GM10847 (cell line): ENCODE measurements around the gene CA10.

Experiments used
- POLR2A ChIP-seq: IDR thresholded peaks from 2 replicates; pipeline ENCODE4 v1.6.1; 2011; ENCODE audit not compliant: insufficient read length; ENCODE audit errors: extremely low read depth

Gene CA10

DNA sequence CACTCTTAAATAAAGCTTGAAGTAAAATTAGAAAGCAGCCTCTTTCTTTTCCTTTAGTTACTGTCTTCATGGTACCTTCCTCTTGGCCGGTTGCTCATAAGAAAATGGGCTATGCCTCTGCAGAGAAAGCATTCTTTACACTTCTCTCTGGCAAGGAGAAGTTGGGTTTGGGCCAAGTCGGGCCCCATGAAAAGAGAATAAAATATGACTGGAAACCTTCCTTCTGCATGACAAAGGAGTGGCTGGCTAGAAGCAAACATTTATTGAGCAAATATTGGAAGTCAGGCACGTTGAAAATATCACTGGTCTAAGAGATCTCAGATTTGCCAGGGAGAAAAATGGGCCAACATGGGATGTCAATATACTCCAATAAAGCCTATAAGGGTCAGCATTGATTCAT is 126.1 kb downstream of the CA10 start:
- no peak for TF ChIP-seq POLR2A

DNA sequence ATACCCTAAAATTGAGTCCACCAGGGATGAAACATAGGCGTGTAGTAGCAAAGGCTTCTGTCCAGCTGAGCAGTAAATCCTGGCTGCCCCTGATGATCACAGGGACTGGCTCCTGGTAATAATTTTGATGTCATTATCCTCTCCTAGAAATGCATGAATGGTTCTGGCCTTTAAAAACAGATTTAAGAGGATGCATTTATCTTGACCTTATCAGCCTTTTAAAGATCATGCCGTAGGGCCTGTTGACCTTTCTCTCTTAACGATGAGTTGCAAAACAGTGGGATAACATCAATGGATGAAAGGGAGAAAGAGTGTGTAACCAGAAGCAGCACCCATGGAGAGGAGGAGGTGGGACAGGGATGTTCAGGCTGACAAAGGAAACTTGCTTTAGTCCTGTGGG is 128.5 kb downstream of the CA10 start:
- TF ChIP-seq POLR2A: no peak

DNA sequence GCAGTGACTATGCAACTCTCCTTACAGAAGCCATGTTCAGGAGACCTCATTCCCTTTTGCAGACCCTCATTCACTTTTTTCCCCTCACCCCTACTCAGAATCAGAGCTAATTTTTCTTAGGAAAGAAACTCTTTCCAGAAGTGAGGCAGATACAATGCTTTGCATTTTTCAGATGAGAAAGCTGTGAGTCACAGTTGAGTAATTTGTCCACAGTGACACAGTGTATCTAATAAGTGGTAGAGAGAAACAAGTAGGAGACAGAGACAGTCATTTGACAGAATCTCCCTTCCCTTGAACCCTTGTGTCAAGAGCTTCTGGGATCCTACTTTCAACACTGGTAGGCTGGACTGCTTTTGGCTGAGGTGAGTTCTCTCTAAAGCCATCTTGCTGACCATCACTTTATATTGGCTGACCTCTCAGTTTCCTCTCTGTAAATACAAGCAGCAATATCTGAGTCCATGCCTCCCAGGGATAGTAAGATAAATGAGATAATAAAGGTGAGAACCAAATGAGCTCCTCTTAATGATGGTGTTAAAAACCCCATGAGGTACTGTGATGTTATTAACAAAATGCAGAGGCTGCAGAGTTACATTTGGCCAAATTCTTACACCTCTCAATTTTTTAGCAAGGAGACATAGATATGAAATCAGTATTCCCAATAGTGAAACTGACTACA is 130.8 kb downstream of the CA10 start:
- no peak for TF ChIP-seq POLR2A

DNA sequence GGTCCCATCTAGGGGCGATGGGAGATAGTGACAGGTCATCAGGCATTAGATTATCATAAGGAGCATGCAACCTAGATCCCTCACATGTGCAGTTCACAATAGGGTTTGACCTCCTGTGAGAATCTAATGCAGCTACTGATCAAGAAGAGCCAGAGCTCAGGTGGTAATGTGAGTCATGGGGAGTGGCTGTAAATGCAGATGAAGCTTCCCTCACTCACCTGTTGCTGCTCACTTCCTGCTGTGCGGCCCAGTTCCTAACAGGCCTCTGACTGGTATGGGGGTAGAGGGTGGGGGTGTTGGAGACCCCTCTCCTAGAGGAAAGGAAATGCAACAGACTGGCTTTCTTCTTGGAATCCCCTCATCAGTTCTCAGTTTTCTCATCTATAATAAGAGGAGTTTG is 131.4 kb downstream of the CA10 start:
- TF ChIP-seq POLR2A: no peak

DNA sequence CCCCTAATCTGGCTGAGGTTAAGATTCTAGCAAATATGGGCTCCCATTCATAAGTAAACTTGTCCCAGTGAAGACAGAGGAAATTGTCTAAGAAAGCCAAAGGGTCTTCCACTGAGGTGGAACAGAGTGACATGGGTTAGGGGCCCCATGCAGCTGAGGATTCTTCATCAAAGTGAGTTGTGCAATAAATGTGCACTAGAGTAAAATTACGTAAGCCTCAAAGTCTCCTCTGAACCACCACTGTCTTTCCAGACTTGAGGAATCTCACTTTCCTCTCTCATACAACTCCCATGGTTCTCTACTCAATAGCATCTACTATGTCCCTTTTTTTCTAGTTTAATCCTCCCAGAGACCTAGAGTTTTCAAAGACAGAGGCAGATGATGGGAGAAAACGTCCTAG is 132.4 kb downstream of the CA10 start:
- TF ChIP-seq POLR2A: no peak

DNA sequence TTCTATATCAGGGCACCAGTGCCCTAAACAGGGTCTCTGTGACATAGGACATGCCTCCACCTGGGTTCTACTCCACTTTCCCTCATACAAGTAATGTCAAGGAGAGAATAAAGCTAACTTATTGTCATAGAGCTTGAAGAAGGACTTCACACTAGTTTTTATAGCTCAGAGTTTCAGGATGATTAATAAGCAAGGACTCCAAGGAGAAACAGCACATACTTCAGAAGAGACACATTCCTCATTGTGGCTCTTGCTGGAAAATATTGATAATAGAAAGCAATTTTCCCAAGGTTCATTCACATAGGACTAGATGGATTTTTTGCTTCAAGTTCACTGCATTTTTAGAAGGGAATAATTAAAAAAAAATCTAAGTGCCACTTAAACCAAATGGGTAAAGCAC is 133.3 kb downstream of the CA10 start:
- no peak for TF ChIP-seq POLR2A

DNA sequence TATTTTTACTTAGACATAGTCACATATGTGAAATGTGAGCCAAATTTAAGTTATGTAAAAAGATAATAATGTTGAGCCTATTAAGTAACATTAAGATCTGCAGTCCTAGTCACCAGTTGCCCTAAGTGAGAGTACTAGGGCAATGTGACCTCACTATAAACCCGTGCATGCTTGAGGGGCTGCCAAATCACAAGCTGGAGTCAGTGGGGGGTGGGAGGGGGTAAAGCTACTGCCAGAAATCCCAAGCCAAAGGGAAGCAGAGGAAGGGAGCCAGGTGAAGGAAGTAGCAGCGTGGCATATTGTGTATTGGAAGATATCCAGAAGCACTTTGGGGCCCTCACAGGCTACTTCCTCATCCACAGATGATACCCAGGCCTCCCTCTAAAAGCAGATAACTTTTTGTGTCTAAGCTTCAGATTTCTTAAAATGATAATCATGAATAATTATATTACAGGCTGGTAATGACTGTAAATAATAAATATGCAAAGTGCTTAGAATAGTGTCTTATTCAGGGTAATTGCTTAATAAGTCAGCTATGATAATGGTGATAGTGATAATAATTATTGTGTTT is 134.1 kb downstream of the CA10 start:
- no peak for TF ChIP-seq POLR2A

DNA sequence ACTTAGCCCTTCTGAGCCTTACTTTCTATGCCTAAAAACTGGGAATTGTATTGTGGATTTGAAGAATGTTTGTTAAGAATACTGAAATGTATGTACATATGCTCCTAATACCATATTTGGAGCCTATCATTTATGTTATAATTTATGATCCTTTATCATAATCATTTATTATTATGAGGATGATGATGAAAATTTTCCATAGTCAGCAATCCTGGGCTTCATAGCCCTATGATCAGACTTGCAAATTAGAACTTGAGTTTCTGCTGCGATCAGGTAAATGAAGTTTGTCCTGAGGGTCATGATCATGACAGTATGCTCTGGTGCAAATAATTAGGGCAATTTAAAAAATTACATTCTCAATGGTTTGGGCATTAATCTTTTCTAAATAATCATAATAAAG is 147.4 kb downstream of the CA10 start:
- TF ChIP-seq POLR2A: no peak

DNA sequence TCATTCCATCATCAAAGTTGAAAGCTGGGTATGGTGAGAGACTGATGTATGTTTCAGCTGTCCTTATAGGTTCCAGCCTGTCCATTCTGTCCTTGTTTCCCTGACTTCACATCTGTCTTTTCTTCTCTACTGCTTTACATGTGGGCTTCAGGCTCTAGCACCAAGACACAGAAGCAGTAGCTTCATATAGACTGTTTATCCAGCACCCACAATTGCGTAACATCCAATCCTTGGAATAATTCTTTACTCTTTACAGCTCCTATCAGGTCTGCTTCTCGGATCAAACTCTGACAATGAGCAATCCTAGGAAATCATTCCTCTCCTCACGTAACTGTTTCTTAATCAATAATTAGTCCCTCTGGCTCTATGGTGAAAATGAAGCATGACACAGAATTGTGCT is 158.9 kb downstream of the CA10 start:
- TF ChIP-seq POLR2A: no peak

DNA sequence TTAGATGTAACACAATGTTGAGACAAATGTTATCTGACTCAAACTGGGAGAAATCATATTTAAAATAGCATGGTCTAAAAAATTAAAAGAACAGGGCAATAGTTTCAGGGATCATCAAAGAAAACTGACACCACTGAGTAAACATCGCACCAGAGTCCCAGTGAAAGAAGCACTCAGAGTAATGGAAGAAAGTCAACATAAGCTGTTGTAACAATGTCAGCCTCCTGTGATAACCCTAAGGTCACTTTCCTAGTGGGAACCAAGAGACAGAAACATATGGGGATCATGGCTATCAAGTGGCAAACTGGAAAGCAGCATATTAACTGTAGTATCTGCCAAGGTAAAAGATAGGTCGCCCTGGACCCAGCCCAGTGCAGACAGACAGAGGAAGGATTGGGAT is 160.8 kb downstream of the CA10 start:
- TF ChIP-seq POLR2A: no peak

DNA sequence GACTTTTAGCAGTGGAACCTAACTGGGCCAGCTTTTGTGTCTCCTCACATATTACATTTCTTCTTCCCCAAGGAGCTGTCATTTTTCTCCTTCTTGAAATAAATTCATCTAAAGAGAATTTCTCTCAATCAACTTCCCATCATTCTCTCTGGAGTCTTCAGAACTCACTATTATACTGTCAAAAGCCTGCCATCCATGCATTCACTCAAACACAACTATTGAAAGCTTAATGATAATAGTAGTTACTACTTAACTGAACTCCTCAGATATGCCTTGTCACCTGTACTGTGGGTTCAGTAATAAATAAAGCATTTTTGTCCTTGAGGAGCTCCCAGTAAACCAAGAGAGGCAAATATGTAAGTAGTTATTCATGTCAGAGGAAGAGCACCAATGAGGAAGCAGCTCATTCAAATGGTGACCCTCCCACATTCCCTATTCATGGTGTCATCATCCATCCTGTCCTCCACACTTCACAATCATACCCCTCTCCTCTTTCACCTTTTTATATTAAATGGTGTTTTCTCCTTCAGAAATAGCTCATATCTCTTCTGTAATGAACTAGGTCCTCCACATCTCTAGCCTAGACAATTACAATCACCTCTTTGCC is 162.6 kb downstream of the CA10 start:
- no peak for TF ChIP-seq POLR2A

DNA sequence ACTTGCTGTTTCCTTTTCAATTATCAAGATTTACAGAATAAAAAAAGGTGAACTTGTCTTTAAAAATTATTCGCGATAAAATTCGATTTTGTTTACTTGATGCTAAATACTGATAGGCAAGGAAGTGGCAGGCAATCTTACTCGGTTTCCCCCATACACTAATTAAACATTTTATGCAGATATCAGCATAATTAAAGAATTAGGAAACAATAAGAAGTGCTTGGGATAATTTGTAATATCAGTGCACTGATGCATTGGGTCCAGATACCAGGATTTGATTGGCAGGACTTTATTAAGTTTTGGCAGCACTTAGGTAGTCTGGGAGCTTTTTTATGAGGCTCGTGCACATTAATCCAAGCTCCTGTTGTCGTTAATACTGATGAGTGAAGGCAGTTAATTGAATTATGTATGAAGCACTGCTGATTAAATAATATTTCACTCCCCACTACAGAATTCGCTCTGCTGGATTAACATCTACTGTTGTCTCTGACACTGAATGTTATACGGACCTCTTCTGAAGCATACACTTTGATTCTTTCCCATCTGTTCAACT is 165.6 kb downstream of the CA10 start:
- TF ChIP-seq POLR2A: no peak

DNA sequence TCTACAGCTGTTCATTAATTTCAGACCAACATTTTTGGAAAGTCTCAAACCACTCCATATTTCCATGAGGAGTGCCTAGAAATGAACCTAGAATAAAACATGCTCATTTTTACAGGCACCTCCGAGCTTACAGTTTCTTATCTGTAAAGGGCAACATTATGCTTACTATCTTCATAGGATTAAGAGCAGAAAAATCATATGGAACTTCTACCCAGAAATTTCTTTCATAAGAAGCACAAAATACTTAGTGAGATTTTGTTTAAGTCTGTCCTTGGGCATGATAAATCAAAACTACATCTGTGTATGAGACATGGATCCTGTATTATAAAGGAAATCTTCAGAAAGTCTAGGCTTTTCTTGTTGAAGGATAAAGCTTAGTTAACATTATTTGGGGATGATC is 187.4 kb downstream of the CA10 start:
- no peak for TF ChIP-seq POLR2A

DNA sequence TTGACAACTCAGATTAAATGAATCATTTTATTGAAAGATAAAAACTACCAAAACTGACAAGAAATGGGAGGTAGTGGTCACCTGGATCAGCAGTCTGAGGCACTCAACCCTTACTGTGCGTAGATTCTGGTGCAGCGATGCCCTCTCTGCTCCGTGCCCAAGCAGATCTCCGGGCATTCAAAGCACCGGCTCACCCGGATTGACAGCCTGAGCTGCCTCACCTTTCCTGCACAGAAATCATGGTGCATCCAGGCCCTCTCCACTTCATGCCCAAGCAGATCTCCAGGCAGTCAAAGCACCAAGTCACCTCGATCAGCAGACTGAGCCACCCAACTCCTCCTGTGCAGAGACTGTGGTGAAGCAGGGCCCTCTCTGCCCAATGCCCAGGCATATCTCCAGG is 196.8 kb downstream of the CA10 start:
- TF ChIP-seq POLR2A: no peak

DNA sequence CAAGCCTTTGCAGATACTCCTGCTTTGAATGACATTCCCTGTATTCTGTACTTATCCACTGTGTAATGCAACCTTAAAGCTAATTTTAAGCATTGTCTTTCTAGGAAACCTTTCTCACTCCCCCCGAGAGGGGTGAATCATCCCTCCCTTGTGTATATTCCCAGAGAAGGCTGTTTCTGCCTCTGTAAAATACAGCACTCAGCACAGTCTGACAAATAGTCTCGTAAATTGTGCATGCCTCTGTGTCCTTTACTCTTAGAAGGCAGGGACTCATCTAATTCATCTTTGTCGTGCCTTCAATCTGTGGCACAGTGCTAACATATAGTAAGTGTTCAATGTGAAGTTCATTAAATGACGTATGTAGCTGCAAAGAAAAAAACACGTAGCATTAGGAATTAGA is 200.7 kb downstream of the CA10 start:
- TF ChIP-seq POLR2A: no peak

DNA sequence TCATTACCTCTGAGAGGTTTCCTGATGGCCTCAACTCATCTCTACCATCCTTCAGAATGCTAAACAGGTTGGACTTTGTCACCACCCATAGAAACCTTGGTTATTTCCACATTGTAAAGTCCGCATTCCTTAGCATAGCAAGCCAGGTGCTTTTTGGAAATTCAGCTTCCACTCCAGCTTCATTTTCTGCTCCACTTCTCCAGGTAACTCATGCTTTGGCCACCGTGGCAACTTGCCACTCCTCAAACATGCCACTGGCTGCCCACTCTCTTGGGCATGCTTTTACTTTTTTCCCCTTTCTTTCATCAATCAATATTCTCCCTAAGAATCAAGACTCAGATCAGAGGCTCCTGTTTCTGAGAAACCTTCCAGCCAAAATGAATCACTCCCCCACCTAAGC is 203.3 kb downstream of the CA10 start:
- TF ChIP-seq POLR2A: no peak
